Smooth muscle cell (in vitro differentiated cells): ENCODE results near the gene TRABD2B. TPM values are rescaled to one million over a fixed set of nuclear protein-coding genes. Genes with fewer than 3 reads are reported as not detected.
A peak's percentile ranks its signal among the peaks of the same experiment; 100 is the strongest.

Source experiments
- DNase-seq: peaks from one replicate; lab custom pipeline; 2025; ENCODE audit not compliant: unreplicated experiment; lab: John Stamatoyannopoulos, UW
- H2AFZ ChIP-seq: fragments of 200-600 bp; sonication (generic); 2 replicates; pipeline ENCODE4 v1.6.0; 2016; ENCODE audit warnings: antibody characterized with exemption, low read depth, mild to moderate bottlenecking
- H3F3A ChIP-seq: fragments of 200-600 bp; sonication (generic); 2 replicates; pipeline ENCODE4 v1.6.0; 2017; ENCODE audit warnings: antibody characterized with exemption, low read depth
- H3K27ac ChIP-seq: fragments of 200-600 bp; sonication (generic); 2 replicates; pipeline ENCODE4 v1.5.1; 2016; ENCODE audit warnings: low read depth, mild to moderate bottlenecking
- H3K27me3 ChIP-seq: fragments of 200-600 bp; sonication (generic); 2 replicates; pipeline ENCODE4 v1.6.1; 2016; ENCODE audit warnings: low read depth, mild to moderate bottlenecking
- H3K36me3 ChIP-seq: fragments of 200-600 bp; sonication (generic); 2 replicates; pipeline ENCODE4 v1.5.1; 2016; ENCODE audit warnings: low read depth
- H3K4me1 ChIP-seq: fragments of 200-600 bp; sonication (generic); 2 replicates; pipeline ENCODE4 v1.5.1; 2016; ENCODE audit warnings: low read depth
- H3K4me2 ChIP-seq: fragments of 200-600 bp; sonication (generic); 2 replicates; pipeline ENCODE4 v1.6.0; 2016; ENCODE audit warnings: mild to moderate bottlenecking
- H3K4me3 ChIP-seq: fragments of 200-600 bp; sonication (generic); 2 replicates; pipeline ENCODE4 v1.5.1; 2016; ENCODE audit warnings: mild to moderate bottlenecking
- H3K79me2 ChIP-seq: fragments of 200-600 bp; sonication (generic); 2 replicates; pipeline ENCODE4 v1.6.0; 2016; ENCODE audit warnings: low read depth, mild to moderate bottlenecking
- H3K9ac ChIP-seq: fragments of 200-600 bp; sonication (generic); 2 replicates; pipeline ENCODE4 v1.6.0; 2016; ENCODE audit warnings: low read depth
- H3K9me3 ChIP-seq: fragments of 200-600 bp; sonication (generic); replicated peaks from 2 replicates; pipeline ENCODE4 v1.5.1; 2016; ENCODE audit warnings: low read depth
- H4K20me1 ChIP-seq: fragments of 200-600 bp; sonication (generic); 2 replicates; pipeline ENCODE4 v1.6.0; 2016; ENCODE audit warnings: low read depth
- CTCF ChIP-seq: fragments of 200-600 bp; sonication (generic); IDR thresholded peaks from 2 replicates; pipeline ENCODE4 v1.5.1; 2017; ENCODE audit warnings: borderline replicate concordance, mild to moderate bottlenecking, antibody characterized with exemption; ENCODE audit not compliant: insufficient read depth, poor library complexity, severe bottlenecking
- WGBS: methylation state at CpG from one replicate; pipeline ENCODE4 v1.1.7; 2016; ENCODE audit warnings: low lambda C conversion rate; 5-methylcytosine and 5-hydroxymethylcytosine counted together
- polyA plus RNA-seq: library from polyadenylated mRNA; unstranded; fragments of >200 nt; fragmentation: Nextera tagmentation; extraction: Ambion mirVana; gene quantifications from 2 replicates; pipeline ENCODE4 v1.2.1, GENCODE V29; 2016
- total RNA-seq: library from RNA; depleted of rRNA; stranded (reverse); fragments of >200 nt; gene quantifications from 2 replicates; pipeline ENCODE4 v1.2.3, GENCODE V29; 2014

The TRABD2B gene
- total and polyA plus RNA-seq, 2 experiments from 2014 or later = 0.94 to 4.9 TPM

DNA sequence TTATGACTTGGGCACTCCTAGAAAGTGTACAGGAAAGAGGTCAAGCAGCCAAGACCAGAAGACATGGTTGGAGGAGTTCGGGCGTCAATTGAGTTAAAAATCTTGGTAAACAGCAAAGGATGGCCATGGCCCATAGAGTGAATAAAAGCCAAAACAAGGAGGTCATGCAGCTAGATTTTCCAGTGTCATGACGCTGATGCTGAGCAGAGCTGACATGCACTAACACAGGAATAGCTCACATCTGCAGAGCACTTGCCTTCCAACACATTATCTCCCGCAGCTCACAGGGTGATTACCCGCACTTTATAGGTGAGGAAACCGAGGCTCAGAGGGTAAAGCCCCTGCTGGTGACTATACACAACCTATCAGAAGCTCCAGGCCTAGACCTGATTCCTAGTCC lies 49.7 kb downstream of the TRABD2B start:
- 94% methylated on average over 6 of the region's 6 CpGs for WGBS
- TF ChIP-seq CTCF = no peak
- H3K4me3 ChIP-seq = no peak overlapping the region

GRCh38 chr1:47944561-47944960 lies 52.6 kb downstream of the TRABD2B start:
- no peak for DNase-seq
- Histone ChIP-seq H3K36me3 (no peaks in the 10 kb centered on the region), H2AFZ (peak overlapping the region; percentile 44), H3K79me2 (no peaks in the 10 kb centered on the region), H3K9me3 (no peaks in the 10 kb centered on the region), H3K4me3 (no peak overlapping the region), H3K4me2 (peak overlapping the region; percentile 42), H3K27me3 (no peaks in the 10 kb centered on the region), H3K27ac (peak overlapping the region; percentile 33), H3K9ac (no peak overlapping the region), H4K20me1 (peaks cover 17% of the 10 kb centered on the region), H3K4me1 (peaks cover 6% of the 10 kb centered on the region), H3F3A (peaks cover 12% of the 10 kb centered on the region)
- TF ChIP-seq CTCF = no peak
- 51% methylated on average over 4 of the region's 4 CpGs for WGBS

More for the DNA sequence above, 49.7 kb downstream of the TRABD2B start:
- no peaks in the 10 kb centered on the region for H3K36me3 ChIP-seq
- H3K27ac ChIP-seq = no peak overlapping the region
- H2AFZ ChIP-seq = no peak overlapping the region
- peaks cover 17% of the 10 kb centered on the region for H4K20me1 ChIP-seq
- peaks cover under 1% of the 10 kb centered on the region for H3K4me1 ChIP-seq
- no peaks in the 10 kb centered on the region for H3K9me3 ChIP-seq
- peaks cover 5% of the 10 kb centered on the region for H3F3A ChIP-seq
- no peak overlapping the region for H3K4me2 ChIP-seq
- H3K27me3 ChIP-seq = no peaks in the 10 kb centered on the region
- no peaks in the 10 kb centered on the region for H3K79me2 ChIP-seq
- DNase-seq = no peak
- H3K9ac ChIP-seq = no peak overlapping the region

GRCh38 chr1:47942240-47942629 lies 55.0 kb downstream of the TRABD2B start:
- WGBS = 15% methylated on average over 3 of the region's 3 CpGs
- peak overlapping the region; percentile 74 for H3K9ac ChIP-seq
- no peaks in the 10 kb centered on the region for H3K79me2 ChIP-seq
- peak overlapping the region; percentile 93 for H3K27ac ChIP-seq
- no peaks in the 10 kb centered on the region for H3K9me3 ChIP-seq
- peaks cover 1% of the 10 kb centered on the region for H4K20me1 ChIP-seq
- H3K4me2 ChIP-seq = peak overlapping the region; percentile 76
- H3F3A ChIP-seq = peaks cover 15% of the 10 kb centered on the region
- peaks cover 6% of the 10 kb centered on the region for H3K4me1 ChIP-seq
- no peak for TF ChIP-seq CTCF
- H3K36me3 ChIP-seq = no peaks in the 10 kb centered on the region
- no peak overlapping the region for H2AFZ ChIP-seq
- no peak for DNase-seq
- no peak overlapping the region for H3K4me3 ChIP-seq
- no peaks in the 10 kb centered on the region for H3K27me3 ChIP-seq

DNA sequence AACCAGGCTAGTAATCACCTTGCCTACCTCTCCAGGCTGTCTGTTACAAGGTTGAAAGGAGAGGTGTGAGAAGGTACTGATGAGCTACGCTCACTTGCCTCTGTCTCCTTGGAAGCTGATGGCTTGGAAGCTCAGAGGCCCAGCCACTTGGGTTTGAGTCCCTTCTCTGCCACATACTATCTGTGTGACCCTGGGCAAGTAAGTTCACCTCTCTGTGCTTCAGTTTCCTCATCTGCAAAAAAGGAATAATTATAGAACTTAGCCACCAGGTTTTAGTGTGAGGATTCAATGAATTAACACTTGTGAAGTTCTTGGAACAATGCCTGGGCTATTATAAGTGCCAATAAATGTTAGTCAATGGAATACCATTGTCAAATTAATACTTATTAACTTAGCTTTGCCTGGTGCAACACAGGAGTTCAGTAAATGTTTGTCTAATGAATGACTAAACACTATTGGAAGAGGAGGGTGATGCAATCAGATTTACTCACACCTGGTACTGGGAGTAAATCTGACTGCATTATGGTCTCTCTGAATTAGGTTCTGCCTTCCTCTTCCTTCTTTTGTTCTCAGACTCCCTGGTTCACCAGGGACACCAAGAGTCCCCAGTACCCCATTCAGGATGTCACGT lies 55.5 kb downstream of the TRABD2B start:
- Histone ChIP-seq H3K4me1 (peaks cover 6% of the 10 kb centered on the region), H3K36me3 (no peaks in the 10 kb centered on the region), H3K4me2 (peak overlapping the region; percentile 76), H3K79me2 (no peaks in the 10 kb centered on the region), H2AFZ (no peak overlapping the region), H3K9ac (peak overlapping the region; percentile 74), H3K27me3 (no peaks in the 10 kb centered on the region), H3K9me3 (no peaks in the 10 kb centered on the region), H4K20me1 (no peaks in the 10 kb centered on the region), H3K4me3 (no peak overlapping the region), H3K27ac (peak overlapping the region; percentile 93), H3F3A (peaks cover 15% of the 10 kb centered on the region)
- no peak for DNase-seq
- WGBS = 90% methylated on average over 2 of the region's 2 CpGs
- no peak for TF ChIP-seq CTCF
